Right forelimb (tissue), 1 donor: ENCODE measurements around the gene PPP6R1.
"Not testable (repeated sequence)": the region's sequence is repeated elsewhere in the genome, so short reads cannot be mapped to it uniquely, and the experiment has no call there.

Experiments used
- DNase-seq: peaks from one replicate; pipeline ENCODE4 v3.0.0-alpha.2; 2018

The PPP6R1 gene

DNA sequence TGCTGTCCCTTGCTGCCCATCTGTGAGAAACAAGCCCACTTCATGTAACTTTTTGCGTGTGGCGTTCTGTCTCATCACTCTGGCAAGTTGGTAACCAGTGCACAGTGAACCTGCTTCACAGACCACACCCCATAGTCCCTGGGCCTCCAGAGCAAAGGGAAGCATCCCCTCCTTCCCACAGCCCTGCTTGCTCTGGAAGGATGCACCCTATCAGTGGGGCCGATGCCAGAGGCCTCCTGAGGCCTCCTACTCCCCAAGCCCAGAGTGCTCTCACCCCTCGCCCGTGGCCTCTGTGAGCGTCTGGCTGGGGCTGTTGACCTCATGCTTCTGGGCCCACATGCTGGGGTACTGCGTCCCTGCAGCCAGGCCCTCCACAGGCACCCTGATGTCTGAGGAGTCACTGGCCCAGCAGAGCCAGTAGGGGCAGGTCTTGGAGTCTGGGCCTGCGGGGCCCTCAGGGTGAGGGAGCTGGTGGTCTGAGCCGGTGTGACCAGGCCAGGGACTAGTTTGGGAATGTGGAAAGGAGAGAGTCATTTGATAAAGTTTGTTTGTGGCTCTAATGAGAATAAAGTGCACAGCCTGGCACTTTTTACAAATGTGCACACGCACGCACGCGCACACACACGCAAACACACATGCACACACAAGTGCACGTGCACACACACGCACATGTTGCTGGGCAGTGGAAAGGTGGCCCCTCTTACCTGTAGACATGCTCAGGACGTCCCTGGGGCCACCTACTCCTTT is 35.4 kb downstream of the PPP6R1 start:
- no peak for DNase-seq

DNA sequence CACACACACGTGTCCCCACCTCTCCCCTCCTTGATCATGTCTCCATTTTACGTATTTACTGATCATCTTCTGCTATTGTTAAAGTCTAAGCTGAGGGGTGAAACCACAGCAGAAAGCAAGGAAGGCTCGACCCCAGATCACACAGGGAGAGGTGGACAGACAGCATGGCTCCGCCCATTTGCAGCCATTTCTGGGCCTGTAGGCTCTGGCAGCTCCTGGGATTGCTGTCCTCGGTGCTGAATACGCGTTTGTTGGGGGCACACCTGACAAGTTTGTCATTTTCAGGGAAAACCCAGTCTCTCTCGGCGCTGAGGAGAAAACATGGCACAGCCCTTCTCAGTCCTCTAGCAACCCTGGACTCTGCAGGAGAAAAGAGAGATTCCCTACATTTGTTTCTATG is 38.3 kb downstream of the PPP6R1 start:
- no peak for DNase-seq

DNA sequence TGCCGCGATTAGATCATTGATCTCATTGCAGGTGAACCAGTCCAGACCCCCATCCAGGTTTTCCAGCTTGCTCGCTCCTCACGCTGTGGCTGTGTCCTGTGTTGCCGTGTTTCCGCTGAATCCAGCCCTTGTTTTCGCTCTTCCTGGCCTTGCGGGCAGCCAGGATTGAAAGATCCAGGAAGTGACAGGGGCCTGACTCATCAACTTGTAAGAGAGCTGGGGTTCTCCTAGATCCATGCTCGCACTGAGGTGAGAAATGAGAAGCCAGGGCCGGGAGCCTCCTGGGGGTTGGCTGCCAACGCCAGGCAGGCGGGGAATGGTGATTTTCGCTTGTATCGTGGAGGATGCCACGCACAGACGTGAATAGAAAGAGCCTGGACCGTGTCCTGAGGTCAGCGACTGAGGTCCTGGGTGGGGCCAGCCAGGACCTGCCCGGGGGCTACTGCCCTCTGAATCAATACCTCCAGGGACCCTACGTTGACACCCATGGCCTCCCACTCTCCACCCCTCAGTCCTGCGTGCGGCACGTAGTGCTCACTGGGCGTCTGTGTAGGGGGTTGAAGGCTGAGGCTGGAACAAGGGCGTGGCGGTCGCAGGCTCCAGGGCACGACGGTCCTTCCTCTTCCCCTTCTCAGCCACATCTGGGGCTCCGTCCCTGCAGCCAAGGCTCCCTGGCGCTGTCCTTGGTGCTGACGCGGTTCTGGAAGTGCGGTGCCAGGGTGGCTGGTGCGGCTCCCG is 42.2 kb downstream of the PPP6R1 start:
- DNase-seq: peak; percentile 81

DNA sequence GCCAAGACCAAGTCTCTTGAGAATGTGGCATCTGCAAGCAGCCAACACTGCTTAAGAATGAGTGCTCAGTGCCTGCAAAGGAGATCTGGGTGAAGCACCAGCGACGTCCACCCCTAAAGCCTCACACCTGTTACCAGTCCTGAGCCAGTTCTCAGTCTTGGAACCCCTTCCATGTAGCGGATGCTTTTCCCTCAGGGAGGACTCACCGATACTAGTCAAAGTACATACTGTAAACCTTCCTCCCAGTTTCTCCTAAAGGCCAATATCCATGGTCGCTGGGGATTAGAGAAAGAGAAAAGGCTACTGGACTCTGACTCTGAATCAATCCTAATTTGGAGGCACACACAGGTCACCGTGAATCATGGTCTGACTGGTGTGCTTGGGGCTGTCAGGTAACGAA is 45.3 kb downstream of the PPP6R1 start:
- no peak for DNase-seq

DNA sequence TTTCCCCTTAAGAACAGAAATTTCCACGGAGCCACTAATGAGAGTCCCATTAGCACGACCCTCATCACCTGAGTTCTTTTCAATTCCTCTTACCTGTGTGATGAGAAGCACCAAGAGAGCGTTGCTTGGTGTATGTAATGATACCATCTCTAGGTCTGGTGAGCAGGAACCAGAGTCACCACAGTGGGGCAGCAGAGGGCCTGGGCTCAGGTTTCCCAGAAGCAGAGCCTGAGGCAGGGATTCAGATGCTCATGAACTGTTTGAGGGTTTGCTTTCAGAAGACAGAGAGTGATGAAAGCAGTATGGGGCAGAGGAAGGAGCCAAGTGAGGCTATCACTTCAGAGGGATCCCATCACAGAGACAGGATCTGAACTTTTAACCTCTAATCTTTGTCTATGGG is 46.4 kb downstream of the PPP6R1 start:
- no peak for DNase-seq

DNA sequence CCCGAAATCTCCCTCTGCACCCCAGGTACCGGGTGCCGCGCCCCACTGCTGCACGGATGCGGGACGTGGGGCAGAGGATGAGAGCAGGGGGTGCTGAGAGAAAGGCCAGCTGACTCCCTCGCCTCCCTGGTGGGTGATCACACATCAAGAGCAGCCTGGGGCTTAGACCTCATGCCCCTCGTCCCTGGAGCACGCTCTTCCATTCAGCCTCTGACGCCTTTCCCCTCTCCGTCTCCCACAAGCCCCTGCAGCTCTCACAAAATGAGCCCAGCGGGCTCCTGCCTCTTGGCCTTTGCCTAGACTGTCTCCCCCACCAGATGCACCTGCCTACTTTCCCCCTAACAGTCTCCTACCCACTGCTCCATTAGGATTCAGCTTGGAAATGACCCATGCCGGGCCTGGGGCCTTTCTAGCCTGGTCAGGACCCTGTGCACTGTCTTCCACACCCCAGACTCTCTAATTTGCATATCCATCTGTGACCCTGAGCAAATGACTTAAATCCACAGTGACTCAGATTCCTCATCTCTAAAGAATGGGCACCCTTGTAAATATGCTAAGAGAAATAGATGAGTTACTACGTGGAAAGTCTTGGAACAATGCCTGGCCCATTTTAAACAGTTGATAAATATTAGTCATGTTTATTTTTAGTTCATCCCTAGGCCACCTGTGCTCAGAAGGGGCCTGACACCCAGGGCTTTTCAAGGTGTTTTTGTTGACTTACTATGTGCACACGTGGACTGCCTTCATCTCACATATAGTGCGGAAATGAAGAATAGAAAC is 48.9 kb downstream of the PPP6R1 start:
- no peak for DNase-seq

DNA sequence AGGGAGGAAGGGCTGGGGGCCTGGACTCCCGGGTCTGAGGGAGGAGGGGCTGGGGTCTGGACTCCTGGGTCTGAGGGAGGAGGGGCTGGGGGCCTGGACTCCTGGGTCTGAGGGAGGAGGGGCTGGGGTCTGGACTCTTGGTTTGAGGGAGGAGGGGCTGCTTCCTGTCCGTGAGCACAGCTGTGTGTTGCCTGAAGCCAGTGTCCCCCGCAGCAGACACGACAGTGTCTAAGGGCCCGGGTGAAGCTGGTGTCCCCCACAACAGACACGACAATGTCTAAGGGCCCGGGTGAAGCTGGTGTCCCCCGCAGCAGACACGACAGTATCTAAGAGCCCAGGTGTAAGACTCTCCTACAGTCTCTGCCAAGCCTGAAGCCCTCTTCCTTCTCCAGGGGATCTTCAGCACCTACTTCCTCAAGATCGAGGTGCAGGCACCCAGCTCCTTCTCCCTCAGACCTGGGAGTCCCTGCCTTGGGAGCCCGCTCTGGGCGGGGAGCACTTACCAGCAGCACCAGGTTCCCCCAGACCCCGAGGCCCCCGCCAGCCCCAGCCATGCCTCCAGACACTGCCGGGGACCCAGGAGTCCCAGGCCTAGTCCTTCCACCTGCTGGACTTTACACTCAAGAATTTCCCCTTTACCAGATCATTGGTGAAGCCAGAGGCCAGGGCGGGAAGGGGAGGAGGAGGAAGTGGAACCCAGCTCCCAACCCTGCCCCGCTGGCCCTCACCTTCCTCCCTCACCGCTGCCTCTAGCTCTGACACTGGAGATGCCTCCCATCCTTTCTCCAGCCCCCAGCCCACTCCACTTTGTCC is 49.7 kb downstream of the PPP6R1 start, which contains the start of gene PTPRH:
TSS of gene PTPRH (minus strand) at position 622 of the 813 bp plus-strand sequence. CDS start at position 554, 68 bp downstream.
- no peak for DNase-seq

DNA sequence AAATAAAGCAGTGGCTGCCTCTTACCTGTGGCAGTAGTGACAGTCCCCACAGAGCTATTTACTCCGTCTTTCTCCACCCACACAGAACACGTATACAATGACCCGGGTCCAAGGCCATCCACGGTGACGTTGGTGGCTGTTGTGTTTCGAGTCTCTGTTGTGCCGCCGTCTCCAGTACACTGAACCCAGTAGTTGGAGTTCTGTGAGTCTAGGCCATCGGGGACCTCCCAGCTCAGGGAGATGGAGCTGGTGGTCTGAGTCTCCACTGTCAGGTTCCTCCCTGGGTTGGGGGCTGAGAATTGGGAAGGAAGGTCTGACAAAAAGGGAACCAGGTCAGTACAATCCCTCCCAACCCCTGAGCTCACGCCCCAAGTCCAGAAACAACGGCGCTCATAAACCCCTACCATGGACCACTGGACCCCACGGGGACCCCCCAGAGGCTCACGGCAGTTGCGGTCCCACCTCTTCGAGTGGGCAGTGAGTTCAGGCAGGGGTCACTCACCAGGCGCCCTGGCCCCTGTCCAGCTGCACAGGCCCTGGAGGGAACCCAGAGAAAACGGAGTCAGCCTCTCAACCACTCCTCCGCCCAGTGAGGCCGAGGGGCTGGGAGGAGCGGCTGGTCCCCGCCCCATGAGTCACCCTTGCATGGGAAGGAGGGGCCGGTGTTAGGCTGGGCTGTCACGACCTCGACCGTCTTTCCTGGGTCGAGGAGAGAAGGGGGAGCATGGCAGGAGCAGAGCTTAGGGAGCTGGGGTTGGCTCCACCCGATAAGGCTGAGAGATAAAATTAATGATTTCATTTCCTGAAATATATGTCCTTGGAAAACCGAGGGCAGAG is 51.9 kb downstream of the PPP6R1 start:
- DNase-seq: peak; percentile 67

DNA sequence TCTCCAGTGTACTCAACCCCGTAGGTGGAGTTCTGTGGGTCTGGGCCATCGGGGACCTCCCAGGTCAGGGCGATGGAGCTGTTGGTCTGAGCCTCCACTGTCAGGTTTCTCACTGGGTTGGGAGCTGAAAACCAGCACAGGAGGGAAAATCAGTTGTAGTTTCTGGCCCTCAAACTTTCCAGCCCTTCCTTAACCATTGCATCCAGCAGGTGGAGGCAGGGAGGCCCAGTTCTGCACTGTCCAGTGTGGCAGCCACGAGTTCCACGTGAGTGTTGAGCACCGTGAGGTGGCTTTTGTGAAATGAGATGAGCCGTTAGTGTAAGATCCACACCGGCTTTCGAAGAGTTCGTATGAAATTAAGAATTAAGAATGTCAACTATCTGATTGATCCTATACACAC is 56.6 kb downstream of the PPP6R1 start:
- DNase-seq: not testable (repeated sequence)

DNA sequence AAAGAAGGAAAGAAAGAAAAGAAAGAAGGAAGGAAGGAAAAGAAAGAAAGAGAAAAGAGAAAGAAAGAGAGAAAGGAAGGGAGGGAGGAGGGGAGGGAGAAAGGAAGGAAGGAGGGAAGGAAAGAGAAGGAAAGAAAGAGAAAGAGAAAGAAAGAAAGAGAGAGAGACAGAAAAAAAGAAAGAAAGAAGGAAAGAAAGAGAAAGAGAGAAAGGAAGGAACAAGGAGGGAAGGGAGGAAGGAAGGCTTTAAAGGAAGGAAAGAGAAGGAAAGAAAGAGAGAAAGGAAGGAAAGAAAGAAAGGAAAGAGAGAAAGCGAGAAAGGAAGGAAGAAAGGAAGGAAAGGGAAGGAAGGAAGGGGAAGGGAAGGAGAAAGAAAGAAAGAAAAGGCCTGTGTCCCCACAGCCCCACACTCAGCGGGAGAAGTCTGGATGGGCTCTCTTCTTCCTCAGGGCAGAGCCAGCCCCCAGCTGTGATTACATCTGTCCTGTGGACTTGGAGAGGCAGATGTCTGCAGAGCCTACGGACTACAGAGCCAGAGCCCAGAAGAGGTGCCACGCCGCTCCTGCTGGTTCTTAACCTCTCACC is 59.1 kb downstream of the PPP6R1 start:
- no peak for DNase-seq

DNA sequence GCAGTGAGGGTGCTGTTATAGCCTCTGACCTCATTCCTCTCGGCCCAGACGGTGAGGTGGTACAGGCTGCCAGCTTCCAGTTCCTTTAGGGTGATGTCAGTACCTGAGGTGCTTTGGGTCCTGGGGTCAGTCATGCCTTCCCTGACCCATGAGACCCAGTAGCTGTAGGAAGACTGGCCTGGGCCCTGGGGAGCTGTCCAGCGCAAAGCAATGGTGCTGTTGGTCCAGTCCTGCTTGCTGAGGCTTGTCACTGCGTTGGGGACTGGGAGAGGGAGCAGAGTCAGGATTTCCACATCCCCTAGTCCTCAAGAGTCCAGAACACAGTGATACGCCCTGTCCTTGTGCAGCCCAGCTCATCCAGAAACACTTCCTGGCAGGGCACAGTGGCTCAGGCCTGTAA is 60.2 kb downstream of the PPP6R1 start:
- DNase-seq: no peak

DNA sequence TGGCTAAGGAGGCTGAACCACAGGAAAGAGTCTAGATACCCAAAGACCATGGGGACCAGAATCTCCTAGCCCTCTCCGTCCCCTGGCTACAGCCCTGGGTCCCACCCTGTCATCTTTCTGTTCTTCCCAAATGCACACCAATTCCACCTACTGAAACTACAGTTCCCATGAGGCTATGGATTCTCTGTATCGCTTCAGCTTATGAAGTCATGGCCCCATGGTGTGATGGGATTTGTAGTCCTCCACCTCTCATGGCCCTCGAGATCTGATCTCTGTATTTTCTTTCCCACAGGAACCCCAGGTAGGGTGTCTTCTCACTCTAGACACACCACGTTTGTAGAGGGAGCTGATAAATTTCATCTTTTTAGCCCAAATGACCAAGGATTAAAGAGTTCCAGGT is 61.3 kb downstream of the PPP6R1 start:
- DNase-seq: no peak

DNA sequence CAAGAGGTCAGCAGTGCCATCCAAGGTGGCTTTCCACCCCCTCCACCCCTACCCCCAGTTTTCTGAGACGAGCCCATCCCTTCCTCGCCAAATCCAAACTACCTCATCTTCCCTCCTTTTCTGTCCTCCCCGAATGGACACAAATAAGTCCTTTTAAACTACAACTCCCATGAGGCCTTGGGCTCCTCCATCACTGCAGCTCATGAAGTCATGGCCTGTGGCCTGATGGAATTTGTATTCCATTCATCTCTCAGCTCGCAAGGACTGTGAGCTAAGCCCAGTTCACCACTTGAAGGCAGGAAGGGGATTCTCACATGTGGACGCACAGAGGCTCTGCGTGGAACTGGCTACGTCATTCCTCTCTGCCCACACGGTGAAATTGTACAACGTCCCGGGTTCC is 62.0 kb downstream of the PPP6R1 start:
- DNase-seq: no peak

DNA sequence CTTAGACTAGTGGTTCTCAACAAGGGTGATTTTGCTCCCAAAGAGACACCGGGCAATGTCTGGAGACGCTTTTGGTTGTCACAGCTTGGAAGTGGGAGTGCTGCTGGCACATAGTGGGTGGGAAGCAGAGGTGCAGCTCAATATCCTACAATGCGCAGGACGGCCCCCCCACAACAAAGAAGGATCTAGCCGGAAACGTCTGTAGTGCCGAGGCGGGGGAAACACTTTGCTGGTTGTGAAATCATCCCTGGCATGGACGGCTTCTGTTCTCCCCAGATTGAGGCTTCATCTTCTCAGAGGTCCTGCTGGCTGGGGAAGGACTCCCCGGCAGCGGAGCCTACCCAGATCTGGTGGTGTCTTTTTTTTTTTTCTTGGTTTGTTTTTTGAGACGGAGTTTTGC is 65.3 kb downstream of the PPP6R1 start:
- no peak for DNase-seq

DNA sequence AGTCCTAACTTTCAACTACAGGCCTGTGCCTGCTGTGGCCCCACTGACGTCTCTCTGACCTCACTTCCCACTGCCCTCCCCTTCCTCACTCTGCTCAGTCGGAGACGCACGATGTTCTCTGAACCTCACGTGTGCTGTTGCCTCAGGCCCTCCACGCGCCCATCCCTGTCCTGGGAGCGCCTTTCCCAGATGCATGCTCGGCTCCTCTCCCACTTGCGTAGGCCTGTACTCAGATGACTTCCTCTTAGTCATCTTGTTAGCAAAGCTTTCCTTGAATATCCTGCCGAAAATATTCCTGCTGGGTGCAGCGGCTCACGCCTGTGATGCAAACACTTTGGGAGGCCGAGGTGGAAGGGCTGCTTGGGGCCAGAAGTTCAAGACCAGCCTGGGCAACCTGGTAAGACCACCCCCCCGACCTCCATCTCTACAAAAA is 69.4 kb downstream of the PPP6R1 start:
- DNase-seq: no peak

DNA sequence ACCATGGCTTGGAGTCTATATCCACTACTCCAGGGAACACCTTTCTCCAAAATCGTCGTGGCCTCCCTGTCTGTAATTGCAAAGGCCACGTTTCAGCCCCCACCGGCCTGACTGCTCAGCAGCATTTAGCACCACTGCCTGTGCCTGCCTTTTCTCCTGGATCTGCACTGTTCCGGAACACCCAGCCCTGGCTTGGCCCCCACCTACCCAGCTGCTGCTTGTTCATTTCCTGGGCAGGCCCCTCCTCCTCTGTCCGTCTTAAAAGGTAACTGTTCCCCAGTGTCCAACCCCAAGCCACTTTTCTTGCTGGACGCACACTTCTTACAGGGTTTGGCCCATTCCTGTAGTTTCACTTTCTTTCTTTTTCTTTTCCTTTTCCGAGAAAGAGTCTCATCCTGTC is 70.2 kb downstream of the PPP6R1 start:
- DNase-seq: no peak

DNA sequence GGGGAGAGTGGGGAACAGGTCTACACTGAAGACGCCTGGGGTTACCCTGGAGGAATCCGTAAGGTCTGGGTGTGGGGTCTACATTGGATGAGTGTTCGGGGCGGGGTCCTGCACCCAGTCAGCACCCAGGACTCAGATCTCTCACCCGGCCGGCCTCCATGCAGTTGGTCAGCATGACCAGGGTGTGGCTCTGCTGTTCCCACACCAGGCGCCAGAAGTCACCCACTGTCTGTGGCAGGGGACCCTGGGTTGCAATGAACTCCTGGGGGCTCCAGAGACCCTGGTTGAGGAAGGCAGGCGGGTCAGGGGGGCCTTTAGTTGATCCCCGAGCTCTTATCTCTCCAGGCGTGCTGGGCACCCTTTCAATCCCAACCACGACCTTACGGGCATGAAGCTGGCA is 72.7 kb downstream of the PPP6R1 start:
- DNase-seq: no peak

DNA sequence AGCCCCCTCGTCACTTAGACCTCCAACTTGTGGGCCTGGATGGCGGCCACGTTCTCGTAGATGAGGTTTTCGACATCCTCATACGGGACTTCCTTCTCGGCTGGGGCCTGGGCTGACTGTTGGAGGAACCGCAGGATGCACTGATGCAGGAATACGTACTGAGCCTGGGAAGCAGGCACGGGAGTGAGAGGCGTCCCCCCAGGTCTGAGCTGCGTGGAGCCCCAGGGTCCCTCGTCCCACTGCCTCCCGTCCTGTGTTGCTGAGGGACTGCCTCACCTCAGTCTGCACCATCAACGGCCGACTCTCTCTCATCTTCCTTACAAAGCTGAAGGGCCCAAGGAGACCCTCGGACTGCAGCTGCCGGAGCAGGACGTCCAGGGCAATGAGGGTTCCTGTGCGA is 77.1 kb downstream of the PPP6R1 start:
- no peak for DNase-seq
